Peyer's patch (tissue), 4 donors: ENCODE results near the gene DHX16. TPM values are rescaled to one million over a fixed set of nuclear protein-coding genes. Genes with fewer than 3 reads are reported as not detected.
"Not testable (repeated sequence)": the region's sequence is repeated elsewhere in the genome, so short reads cannot be mapped to it uniquely, and the experiment has no call there.

Experiments
- DNase-seq, 3 donors: peaks; one replicate each; pipeline ENCODE4 v3.0.0-alpha.2; 2017 to 2019
- H3K27ac ChIP-seq, 4 donors: fragments of 200-600 bp; sonication (generic); one replicate each; pipeline ENCODE4 v1.5.1; 2016 to 2019
- H3K27me3 ChIP-seq, 2 donors: fragments of 200-600 bp; sonication (generic); one replicate each; pipeline ENCODE4 v1.5.1; 2019
- H3K36me3 ChIP-seq, 3 donors: fragments of 200-600 bp; sonication (generic); one replicate each; pipeline ENCODE4 v1.5.1; 2016 to 2019
- H3K4me1 ChIP-seq, 4 donors: fragments of 200-600 bp; sonication (generic); one replicate each; pipeline ENCODE4 v1.5.1; 2016 to 2019
- H3K4me3 ChIP-seq, 4 donors: fragments of 200-600 bp; sonication (generic); 1 replicate in 3 of 4; 2 replicates in 1 of 4; pipeline ENCODE4 v1.5.1; 2016 to 2019; ENCODE audit warnings: mild to moderate bottlenecking in 1 of 4
- H3K9me3 ChIP-seq, 4 donors: fragments of 200-600 bp; sonication (generic); one replicate each; pipeline ENCODE4 v1.5.1; 2016 to 2019; ENCODE audit warnings: mild to moderate bottlenecking in 1 of 4
- POLR2A ChIP-seq, 2 donors: fragments of 450-650 bp; IDR thresholded peaks; one replicate each; pipeline ENCODE4 v1.5.1; 2017; ENCODE audit warnings: antibody characterized with exemption in 2 of 2, mild to moderate bottlenecking in 2 of 2, moderate library complexity in 2 of 2
- total RNA-seq, 4 donors: library from RNA; depleted of rRNA; stranded (reverse); fragments of >200 nt; gene quantifications; one replicate each; pipeline ENCODE4 v1.1.0, GENCODE V29; 2016
- TF ChIP-seq, protein P1 (sequence below), 6 experiments: fragments of 450-650 bp in 4 of 6; fragments of 200-600 bp in 2 of 6; sonication (generic) in 1 of 6; IDR thresholded peaks; one replicate each; pipeline ENCODE4 v1.5.1; 2017 to 2019; ENCODE audit warnings: antibody characterized with exemption in 6 of 6, mild to moderate bottlenecking in 3 of 6, moderate library complexity in 1 of 6

Gene DHX16
- total RNA-seq, 4 donors from 2014 or later, result 39.6 to 68.1 (median 58.2) TPM

DNA sequence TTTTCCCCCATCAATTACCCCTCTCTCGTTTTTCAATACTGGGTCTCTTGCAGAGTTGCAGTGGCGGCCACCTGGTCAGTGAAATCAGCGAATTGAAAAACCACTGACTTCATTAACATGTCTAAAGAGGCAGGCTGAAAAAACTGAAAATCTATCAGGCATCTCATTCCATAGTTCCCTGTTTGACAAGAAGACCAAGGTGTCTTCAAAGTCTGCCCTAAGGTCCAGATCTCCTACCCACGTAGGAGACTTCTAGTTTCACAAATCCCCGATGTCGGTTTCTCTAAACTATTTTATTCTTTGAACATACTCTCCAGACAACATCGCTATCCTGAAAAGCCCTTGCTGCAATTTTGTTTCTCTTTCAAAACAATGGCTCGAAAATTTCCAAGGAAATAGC lies 46.5 kb upstream of the DHX16 start:
- Histone ChIP-seq H3K4me3 (peak overlapping the region; percentile 69 to 71 (median 70)), H3K9me3 (no peaks in the 10 kb centered on the region), H3K4me1 (peaks cover 0 to 46% (median 7%) of the 10 kb centered on the region in 4 donors), H3K27ac (peak overlapping the region; percentile 90 to 95 (median 92)), H3K27me3 (no peaks in the 10 kb centered on the region), H3K36me3 (peaks cover 0 to 18% (median 0%) of the 10 kb centered on the region in 3 donors)
- TF ChIP-seq POLR2A (IDR thresholded peaks at IDR 0.05), result no peak
- TF ChIP-seq, protein P1, sequence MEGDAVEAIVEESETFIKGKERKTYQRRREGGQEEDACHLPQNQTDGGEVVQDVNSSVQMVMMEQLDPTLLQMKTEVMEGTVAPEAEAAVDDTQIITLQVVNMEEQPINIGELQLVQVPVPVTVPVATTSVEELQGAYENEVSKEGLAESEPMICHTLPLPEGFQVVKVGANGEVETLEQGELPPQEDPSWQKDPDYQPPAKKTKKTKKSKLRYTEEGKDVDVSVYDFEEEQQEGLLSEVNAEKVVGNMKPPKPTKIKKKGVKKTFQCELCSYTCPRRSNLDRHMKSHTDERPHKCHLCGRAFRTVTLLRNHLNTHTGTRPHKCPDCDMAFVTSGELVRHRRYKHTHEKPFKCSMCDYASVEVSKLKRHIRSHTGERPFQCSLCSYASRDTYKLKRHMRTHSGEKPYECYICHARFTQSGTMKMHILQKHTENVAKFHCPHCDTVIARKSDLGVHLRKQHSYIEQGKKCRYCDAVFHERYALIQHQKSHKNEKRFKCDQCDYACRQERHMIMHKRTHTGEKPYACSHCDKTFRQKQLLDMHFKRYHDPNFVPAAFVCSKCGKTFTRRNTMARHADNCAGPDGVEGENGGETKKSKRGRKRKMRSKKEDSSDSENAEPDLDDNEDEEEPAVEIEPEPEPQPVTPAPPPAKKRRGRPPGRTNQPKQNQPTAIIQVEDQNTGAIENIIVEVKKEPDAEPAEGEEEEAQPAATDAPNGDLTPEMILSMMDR (IDR thresholded peaks at IDR 0.05), result no peak
- no peak for DNase-seq

DNA sequence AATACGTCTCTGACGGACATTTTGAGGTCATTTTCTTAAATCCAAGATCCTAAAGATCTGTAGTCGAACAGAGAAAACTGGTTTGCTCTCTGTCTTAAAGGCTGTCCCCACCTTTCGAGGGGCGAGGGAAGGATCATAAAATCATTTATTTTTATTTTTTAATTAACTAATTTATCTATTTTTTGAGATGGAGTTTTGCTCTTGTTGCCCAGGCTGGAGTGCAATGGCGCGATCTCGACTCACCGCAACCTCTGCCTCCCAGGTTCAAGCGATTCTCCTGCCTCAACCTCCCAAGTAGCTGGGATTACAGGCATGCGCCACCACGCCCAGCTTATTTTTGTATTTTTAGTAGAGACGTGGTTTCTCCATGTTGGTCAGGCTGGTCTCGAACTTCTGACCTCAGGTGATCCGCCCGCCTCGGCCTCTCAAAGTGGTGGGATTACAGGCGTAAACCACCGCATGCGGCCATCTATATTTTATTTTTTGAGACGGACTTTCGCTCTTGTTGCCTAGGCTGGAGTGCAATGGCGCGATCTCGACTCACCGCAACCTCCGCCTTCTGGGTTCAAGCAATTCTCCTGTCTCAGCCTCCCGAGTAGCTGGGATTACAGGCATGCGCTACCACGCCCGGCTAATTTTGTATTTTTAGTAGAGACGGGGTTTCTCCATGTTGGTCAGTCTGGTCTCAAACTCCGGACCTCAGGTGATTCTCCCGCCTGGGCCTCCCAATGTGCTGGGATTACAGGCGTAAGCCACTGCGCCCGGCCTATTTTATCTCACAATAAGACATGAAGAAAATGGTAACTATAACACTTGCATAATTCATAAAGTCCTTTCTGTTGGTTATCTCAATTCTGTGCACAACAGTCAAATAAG lies 45.3 kb upstream of the DHX16 start:
- peak in 1 of 3 donors; percentile 50 for DNase-seq
- Histone ChIP-seq H3K4me3 (peak overlapping the region; percentile 26 to 63 (median 54)), H3K27ac (peak overlapping the region; percentile 74 to 92 (median 90)), H3K4me1 (peaks cover 0 to 34% (median 7%) of the 10 kb centered on the region in 4 donors), H3K36me3 (peaks cover 0 to 18% (median 0%) of the 10 kb centered on the region in 3 donors)
- TF ChIP-seq POLR2A (IDR thresholded peaks at IDR 0.05), result peak in 1 of 2 donors; percentile 4
- H3K27me3 ChIP-seq, H3K9me3 ChIP-seq: not testable (repeated sequence)

DNA sequence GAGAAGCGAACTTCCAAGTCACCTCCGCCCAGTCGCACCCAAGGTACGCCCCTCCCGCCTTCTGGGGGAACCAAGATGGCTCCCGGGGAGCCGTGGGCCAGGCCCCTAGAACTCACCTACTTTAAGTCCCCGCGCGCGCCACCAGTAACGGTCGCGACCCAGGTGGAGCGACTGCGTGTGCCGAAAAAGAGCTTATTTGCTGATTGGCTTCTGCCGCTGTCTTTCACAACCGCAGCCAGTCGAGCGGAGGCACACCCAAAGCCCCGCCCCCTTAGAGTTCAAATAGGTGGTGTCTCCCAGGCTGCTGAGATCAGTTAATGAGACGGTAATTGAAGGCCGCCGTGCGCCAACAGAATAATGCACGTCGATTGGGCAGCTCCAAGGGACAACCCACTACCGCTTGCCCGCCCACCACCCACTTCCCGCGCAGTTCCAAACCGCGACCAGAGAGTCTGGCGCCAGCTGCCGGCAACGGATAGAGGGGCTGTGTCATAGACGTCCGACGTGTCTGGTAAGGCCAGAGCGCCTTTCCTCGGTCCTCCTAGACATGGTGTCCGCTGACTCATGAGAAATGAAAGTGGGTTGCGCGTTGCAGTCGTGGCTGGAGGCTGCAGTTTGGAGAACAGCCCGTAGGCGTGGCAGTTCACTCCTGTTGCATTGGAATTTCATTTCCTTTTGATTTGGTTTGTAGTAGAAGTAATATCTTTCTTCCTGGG lies 44.5 kb upstream of the DHX16 start, which contains the start of gene MDC1:
MDC1 (minus strand) TSS at position 153 of the 716 bp plus-strand sequence. CDS start 2,106 bp downstream, outside the sequence.
- Histone ChIP-seq H3K4me3 (peak within 1 kb of the TSS; percentile 51 to 84 (median 68)), H3K4me1 (peaks cover 0 to 26% (median 6%) of the 10 kb centered on the region in 4 donors)
- DNase-seq, result peak; percentile 99 to 100 (median 99)

DNA sequence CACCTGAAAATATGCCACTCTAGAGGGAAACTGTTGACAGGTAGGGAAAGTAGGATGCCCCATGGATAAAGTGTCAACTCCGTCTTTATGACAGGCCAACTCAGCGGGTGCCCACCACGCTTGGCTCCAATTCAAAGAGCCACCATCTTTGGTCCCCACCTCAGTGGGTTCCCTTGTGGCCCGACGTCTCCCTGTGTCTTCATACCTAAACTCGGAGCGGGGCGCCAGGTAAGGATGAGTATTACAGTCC lies 44.0 kb upstream of the DHX16 start:
- Histone ChIP-seq H3K4me1 (peaks cover 0 to 22% (median 4%) of the 10 kb centered on the region in 4 donors), H3K9me3 (no peaks in the 10 kb centered on the region), H3K27ac (peak overlapping the region; percentile 91 to 96 (median 93)), H3K27me3 (no peaks in the 10 kb centered on the region), H3K4me3 (peak overlapping the region; percentile 51 to 84 (median 68)), H3K36me3 (peaks cover 0 to 26% (median 0%) of the 10 kb centered on the region in 3 donors)
- DNase-seq, result no peak
- no peak for TF ChIP-seq POLR2A (IDR thresholded peaks at IDR 0.05)
- TF ChIP-seq, protein P1 (IDR thresholded peaks at IDR 0.05), result peak in 2 of 6 experiments; percentile 9 to 16

More for the DNA sequence above, 44.5 kb upstream of the DHX16 start, which contains the start of gene MDC1:
- Histone ChIP-seq H3K27ac (peak within 1 kb of the TSS; percentile 91 to 96 (median 93)), H3K9me3 (no peaks in the 10 kb centered on the region), H3K27me3 (no peaks in the 10 kb centered on the region), H3K36me3 (peaks cover 0 to 21% (median 0%) of the 10 kb centered on the region in 3 donors)
- TF ChIP-seq, protein P1 (IDR thresholded peaks at IDR 0.05), result peak in 5 of 6 experiments; percentile 18 to 62 (median 59)
- peak; percentile 91 to 95 for TF ChIP-seq POLR2A (IDR thresholded peaks at IDR 0.05)

DNA sequence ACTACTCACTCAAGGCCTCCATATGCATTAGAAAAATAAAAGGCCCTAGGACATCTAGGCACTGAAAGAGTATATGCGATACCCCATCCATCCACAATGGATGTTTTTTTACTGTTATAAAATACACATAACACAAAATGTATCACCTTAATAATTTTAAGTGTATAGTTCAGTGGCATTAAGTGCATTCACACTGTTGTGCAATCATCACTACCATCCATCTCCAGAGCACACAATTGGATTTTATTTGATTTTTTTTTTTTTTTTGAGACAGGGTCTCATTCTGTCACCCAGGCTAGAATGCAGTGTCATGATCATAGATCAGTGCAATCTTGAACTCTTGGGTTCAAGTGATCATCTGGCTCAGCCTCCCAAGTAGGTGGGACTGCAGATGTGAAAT lies 41.5 kb upstream of the DHX16 start:
- Histone ChIP-seq H3K4me3 (no peak overlapping the region), H3K9me3 (no peaks in the 10 kb centered on the region), H3K36me3 (peaks cover 0 to 40% (median 0%) of the 10 kb centered on the region in 3 donors), H3K4me1 (peaks cover 0 to 18% (median 3%) of the 10 kb centered on the region in 4 donors), H3K27me3 (no peaks in the 10 kb centered on the region), H3K27ac (no peak overlapping the region)
- no peak for DNase-seq
- TF ChIP-seq, protein P1 (IDR thresholded peaks at IDR 0.05), result no peak
- TF ChIP-seq POLR2A (IDR thresholded peaks at IDR 0.05), result no peak
